ENCODE measurements around the gene LNX1. TPM values are rescaled to one million over a fixed set of nuclear protein-coding genes. Genes with fewer than 3 reads are reported as not detected.

Gene LNX1
- 5.4 TPM for total RNA-seq
- long read RNA-seq, partial matches to known transcripts = 3 of 9 reads
- long read RNA-seq, other reads (novel, unspliced or antisense) = 5 of 9 reads

- DNase-seq (peak; percentile 88), ATAC-seq (peak; percentile 91)
- H3K4me1 ChIP-seq = peaks cover 8% of the 10 kb centered on the region
- intact Hi-C loops (cut with DNase I) = no loop called here
- no peaks in the 10 kb centered on the region for H3K36me3 ChIP-seq
- no peaks in the 10 kb centered on the region for H3K9me3 ChIP-seq
- H3K27ac ChIP-seq = peak within 1 kb of the TSS; percentile 1
- peak within 1 kb of the TSS; percentile 24 for H3K4me3 ChIP-seq
- H3K27me3 ChIP-seq (ENCODE audit: low read depth) = no peaks in the 10 kb centered on the region
- no peak for TF ChIP-seq CTCF (IDR thresholded peaks at IDR 0.05)
Observed at GRCh38 chr4:53591372-53591892, at the start of gene LNX1. TSS of gene LNX1 (minus strand) at chr4:53591486. CDS start at chr4:53574002, 17,484 bp downstream.

GRCh38 chr4:53640576-53641453 is 49.5 kb upstream of the LNX1 start:
- no peaks in the 10 kb centered on the region for H3K36me3 ChIP-seq
- peak; percentile 84 to 90 for ATAC-seq
- H3K4me3 ChIP-seq = no peak overlapping the region
- no peak for TF ChIP-seq CTCF (IDR thresholded peaks at IDR 0.05)
- H3K27me3 ChIP-seq (ENCODE audit: low read depth) = no peaks in the 10 kb centered on the region
- peaks cover 20% of the 10 kb centered on the region for H3K4me1 ChIP-seq
- peak; percentile 57 for DNase-seq
- H3K27ac ChIP-seq = no peak overlapping the region
- no peaks in the 10 kb centered on the region for H3K9me3 ChIP-seq
- intact Hi-C loops (cut with DNase I) = no loop called here

GRCh38 chr4:53638919-53639318 is 47.6 kb upstream of the LNX1 start:
- Histone ChIP-seq H3K36me3 (no peaks in the 10 kb centered on the region), H3K4me3 (no peak overlapping the region), H3K27ac (no peak overlapping the region), H3K4me1 (peaks cover 6% of the 10 kb centered on the region), H3K27me3 (ENCODE audit: low read depth) (no peaks in the 10 kb centered on the region), H3K9me3 (no peaks in the 10 kb centered on the region)
- no peak for TF ChIP-seq CTCF (IDR thresholded peaks at IDR 0.05)
- ATAC-seq (no peak), DNase-seq (no peak)
- intact Hi-C loops (cut with DNase I) = no loop called here

- DNase-seq (no peak), ATAC-seq (no peak)
- Histone ChIP-seq H3K36me3 (no peaks in the 10 kb centered on the region), H3K27me3 (ENCODE audit: low read depth) (no peaks in the 10 kb centered on the region), H3K9me3 (no peaks in the 10 kb centered on the region), H3K4me3 (no peak overlapping the region), H3K27ac (no peak overlapping the region), H3K4me1 (peaks cover 6% of the 10 kb centered on the region)
- no peak for TF ChIP-seq CTCF (IDR thresholded peaks at IDR 0.05)
- intact Hi-C loops (cut with DNase I) = no loop called here
Observed at GRCh38 chr4:53637348-53637747, 46.1 kb upstream of the LNX1 start.

GRCh38 chr4:53635697-53636483 is 44.6 kb upstream of the LNX1 start:
- ATAC-seq = no peak

More at GRCh38 chr4:53635697-53636483, 44.6 kb upstream of the LNX1 start:
- H3K9me3 ChIP-seq = no peaks in the 10 kb centered on the region
- no peaks in the 10 kb centered on the region for H3K27me3 ChIP-seq (ENCODE audit: low read depth)
- H3K36me3 ChIP-seq = no peaks in the 10 kb centered on the region
- peaks cover 6% of the 10 kb centered on the region for H3K4me1 ChIP-seq
- intact Hi-C loops (cut with DNase I) = no loop called here
- DNase-seq = no peak
- no peak for TF ChIP-seq CTCF (IDR thresholded peaks at IDR 0.05)
- no peak overlapping the region for H3K4me3 ChIP-seq
- H3K27ac ChIP-seq = no peak overlapping the region

All from lower lobe of right lung (tissue), 2 donors.